ENCODE results near the gene SENP2.
"Not testable (repeated sequence)": the region's sequence is repeated elsewhere in the genome, so short reads cannot be mapped to it uniquely, and the experiment has no call there.

SENP2 gene

GRCh38 chr3:185561958-185562357, 24.1 kb upstream of the SENP2 start:
- Mint-ChIP-seq H3K4me3 (no peak overlapping the region), H3K27me3 (ENCODE audit: low read depth) (no peaks in the 10 kb centered on the region), H3K27ac (no peak overlapping the region), H3K9me3 (no peaks in the 10 kb centered on the region), H3K36me3 (ENCODE audit: low read depth) (no peaks in the 10 kb centered on the region), H3K4me1 (ENCODE audit: low read depth) (peaks cover 7% of the 10 kb centered on the region)

GRCh38 chr3:185572183-185572582, 13.9 kb upstream of the SENP2 start:
- Mint-ChIP-seq H3K4me3 (no peak overlapping the region), H3K27me3 (ENCODE audit: low read depth) (no peaks in the 10 kb centered on the region), H3K4me1 (ENCODE audit: low read depth) (peaks cover 3% of the 10 kb centered on the region), H3K27ac (no peak overlapping the region), H3K36me3 (ENCODE audit: low read depth) (no peaks in the 10 kb centered on the region), H3K9me3 (peaks cover 13% of the 10 kb centered on the region)

- H3K27ac Mint-ChIP-seq; H3K36me3 Mint-ChIP-seq (ENCODE audit: low read depth); H3K4me3 Mint-ChIP-seq; H3K27me3 Mint-ChIP-seq (ENCODE audit: low read depth); H3K4me1 Mint-ChIP-seq (ENCODE audit: low read depth): not testable (repeated sequence)
- H3K9me3 Mint-ChIP-seq: peaks cover 13% of the 10 kb centered on the region
These were observed 10.8 kb upstream of the SENP2 start for GRCh38 chr3:185575108-185575869.

GRCh38 chr3:185582236-185582635, 3.9 kb upstream of the SENP2 start:
- peaks cover 13% of the 10 kb centered on the region for H3K4me1 Mint-ChIP-seq (ENCODE audit: low read depth)
- peaks cover 4% of the 10 kb centered on the region for H3K36me3 Mint-ChIP-seq (ENCODE audit: low read depth)
- H3K27ac Mint-ChIP-seq: no peak overlapping the region
- no peaks in the 10 kb centered on the region for H3K27me3 Mint-ChIP-seq (ENCODE audit: low read depth)
- no peaks in the 10 kb centered on the region for H3K9me3 Mint-ChIP-seq
- H3K4me3 Mint-ChIP-seq: no peak overlapping the region

GRCh38 chr3:185582871-185583270, 3.2 kb upstream of the SENP2 start:
- Mint-ChIP-seq H3K4me1 (ENCODE audit: low read depth) (peaks cover 13% of the 10 kb centered on the region), H3K9me3 (no peaks in the 10 kb centered on the region), H3K4me3 (no peak overlapping the region), H3K27ac (peak overlapping the region; percentile 26), H3K27me3 (ENCODE audit: low read depth) (no peaks in the 10 kb centered on the region), H3K36me3 (ENCODE audit: low read depth) (peaks cover 4% of the 10 kb centered on the region)

GRCh38 chr3:185583925-185584324, 2.2 kb upstream of the SENP2 start:
- H3K27ac Mint-ChIP-seq: no peak overlapping the region
- H3K4me3 Mint-ChIP-seq: no peak overlapping the region
- peaks cover 7% of the 10 kb centered on the region for H3K36me3 Mint-ChIP-seq (ENCODE audit: low read depth)
- H3K9me3 Mint-ChIP-seq: no peaks in the 10 kb centered on the region
- H3K4me1 Mint-ChIP-seq (ENCODE audit: low read depth): peaks cover 20% of the 10 kb centered on the region
- H3K27me3 Mint-ChIP-seq (ENCODE audit: low read depth): no peaks in the 10 kb centered on the region

GRCh38 chr3:185584686-185585085, 1.4 kb upstream of the SENP2 start:
- Mint-ChIP-seq H3K4me3 (peak overlapping the region; percentile 25), H3K36me3 (ENCODE audit: low read depth) (peaks cover 7% of the 10 kb centered on the region), H3K27ac (peak overlapping the region; percentile 62), H3K27me3 (ENCODE audit: low read depth) (no peaks in the 10 kb centered on the region), H3K4me1 (ENCODE audit: low read depth) (peaks cover 21% of the 10 kb centered on the region), H3K9me3 (no peaks in the 10 kb centered on the region)

- Mint-ChIP-seq H3K27ac (peak overlapping the region; percentile 89), H3K4me3 (peak overlapping the region; percentile 82), H3K4me1 (ENCODE audit: low read depth) (peaks cover 21% of the 10 kb centered on the region), H3K36me3 (ENCODE audit: low read depth) (peaks cover 7% of the 10 kb centered on the region), H3K27me3 (ENCODE audit: low read depth) (no peaks in the 10 kb centered on the region), H3K9me3 (no peaks in the 10 kb centered on the region)
These were observed 607 bp upstream of the SENP2 start for GRCh38 chr3:185585518-185585858.

GRCh38 chr3:185586686-185587039, 568 bp downstream of the SENP2 start:
- peaks cover 7% of the 10 kb centered on the region for H3K36me3 Mint-ChIP-seq (ENCODE audit: low read depth)
- peaks cover 21% of the 10 kb centered on the region for H3K4me1 Mint-ChIP-seq (ENCODE audit: low read depth)
- peak overlapping the region; percentile 89 for H3K27ac Mint-ChIP-seq
- no peaks in the 10 kb centered on the region for H3K27me3 Mint-ChIP-seq (ENCODE audit: low read depth)
- peak overlapping the region; percentile 82 for H3K4me3 Mint-ChIP-seq
- no peaks in the 10 kb centered on the region for H3K9me3 Mint-ChIP-seq

- peaks cover 2% of the 10 kb centered on the region for H3K4me1 Mint-ChIP-seq (ENCODE audit: low read depth)
These were observed 8.0 kb downstream of the SENP2 start for GRCh38 chr3:185594073-185594472.

GRCh38 chr3:185595526-185595925, 9.4 kb downstream of the SENP2 start:
- Mint-ChIP-seq H3K4me3 (no peak overlapping the region), H3K27me3 (ENCODE audit: low read depth) (no peaks in the 10 kb centered on the region), H3K27ac (no peak overlapping the region), H3K36me3 (ENCODE audit: low read depth) (peaks cover 16% of the 10 kb centered on the region), H3K9me3 (no peaks in the 10 kb centered on the region), H3K4me1 (ENCODE audit: low read depth) (peaks cover 2% of the 10 kb centered on the region)

More at GRCh38 chr3:185594073-185594472, 8.0 kb downstream of the SENP2 start:
- Mint-ChIP-seq H3K27me3 (ENCODE audit: low read depth) (no peaks in the 10 kb centered on the region), H3K36me3 (ENCODE audit: low read depth) (peaks cover 12% of the 10 kb centered on the region), H3K27ac (no peak overlapping the region), H3K9me3 (no peaks in the 10 kb centered on the region), H3K4me3 (no peak overlapping the region)

GRCh38 chr3:185605566-185605965, 19.5 kb downstream of the SENP2 start:
- peaks cover 38% of the 10 kb centered on the region for H3K36me3 Mint-ChIP-seq (ENCODE audit: low read depth)
- no peak overlapping the region for H3K27ac Mint-ChIP-seq

GRCh38 chr3:185606196-185606595, 20.1 kb downstream of the SENP2 start:
- H3K36me3 Mint-ChIP-seq (ENCODE audit: low read depth): peaks cover 38% of the 10 kb centered on the region
- no peaks in the 10 kb centered on the region for H3K27me3 Mint-ChIP-seq (ENCODE audit: low read depth)
- H3K9me3 Mint-ChIP-seq: no peaks in the 10 kb centered on the region
- no peaks in the 10 kb centered on the region for H3K4me1 Mint-ChIP-seq (ENCODE audit: low read depth)
- no peak overlapping the region for H3K4me3 Mint-ChIP-seq
- H3K27ac Mint-ChIP-seq: no peak overlapping the region

More at GRCh38 chr3:185605566-185605965, 19.5 kb downstream of the SENP2 start:
- Mint-ChIP-seq H3K9me3 (no peaks in the 10 kb centered on the region), H3K4me3 (no peak overlapping the region), H3K27me3 (ENCODE audit: low read depth) (no peaks in the 10 kb centered on the region), H3K4me1 (ENCODE audit: low read depth) (no peaks in the 10 kb centered on the region)

- no peaks in the 10 kb centered on the region for H3K9me3 Mint-ChIP-seq
- H3K4me1 Mint-ChIP-seq (ENCODE audit: low read depth): peaks cover 5% of the 10 kb centered on the region
- peak overlapping the region; percentile 29 for H3K27ac Mint-ChIP-seq
- H3K27me3 Mint-ChIP-seq (ENCODE audit: low read depth): no peaks in the 10 kb centered on the region
- peaks cover 33% of the 10 kb centered on the region for H3K36me3 Mint-ChIP-seq (ENCODE audit: low read depth)
- no peak overlapping the region for H3K4me3 Mint-ChIP-seq
These were observed 26.9 kb downstream of the SENP2 start for GRCh38 chr3:185613016-185613415.

- no peaks in the 10 kb centered on the region for H3K9me3 Mint-ChIP-seq
- H3K36me3 Mint-ChIP-seq (ENCODE audit: low read depth): peaks cover 21% of the 10 kb centered on the region
- H3K27me3 Mint-ChIP-seq (ENCODE audit: low read depth): no peaks in the 10 kb centered on the region
- H3K4me3 Mint-ChIP-seq: no peak overlapping the region
- peaks cover 10% of the 10 kb centered on the region for H3K4me1 Mint-ChIP-seq (ENCODE audit: low read depth)
- no peak overlapping the region for H3K27ac Mint-ChIP-seq
These were observed 38.0 kb downstream of the SENP2 start for GRCh38 chr3:185623939-185624665.

Measured in T-helper 1 cell treated with Interleukin-12 subunit alpha and Interleukin-12 subunit beta and Interleukin-4 antibody, amounts not matched to agents 30 μg/mL and 1 μg/mL, for 36 hours (primary cell).